Adrenal gland (tissue), 12 donors: ENCODE data around the gene ZNF664. TPM values are rescaled to one million over a fixed set of nuclear protein-coding genes. Genes with fewer than 3 reads are reported as not detected.

Source experiments
- DNase-seq, 7 donors: peaks; one replicate each; pipeline ENCODE4 v3.0.0-alpha.2; 2019 to 2020
- H3K27ac ChIP-seq, 5 donors: fragments of 200-600 bp; sonication (generic) in 4 of 5; 1 replicate in 3 of 5; 2 replicates in 2 of 5; pipeline versions ENCODE4 v1.5.1 to v1.8.0; 2016 to 2020; ENCODE audit warnings: mild to moderate bottlenecking in 1 of 5
- H3K27me3 ChIP-seq: fragments of 200-600 bp; 2 replicates; pipeline ENCODE4 v1.8.0; 2021
- H3K36me3 ChIP-seq, 2 donors: fragments of 200-600 bp; replicated peaks in 1 of 2; 1 replicate in 1 of 2; 2 replicates in 1 of 2; pipeline versions ENCODE4 v1.5.1 to v1.8.0; 2018 to 2022
- H3K4me1 ChIP-seq, 2 donors: fragments of 200-600 bp; replicated peaks in 1 of 2; 1 replicate in 1 of 2; 2 replicates in 1 of 2; pipeline versions ENCODE4 v1.5.1 to v1.8.0; 2018 to 2021
- H3K4me3 ChIP-seq, 4 donors: fragments of 200-600 bp; sonication (generic) in 3 of 4; one replicate each; pipeline ENCODE4 v1.5.1; 2016 to 2018
- H3K9me3 ChIP-seq, 3 donors: fragments of 200-600 bp; sonication (generic) in 1 of 3; replicated peaks in 1 of 3; 1 replicate in 2 of 3; 2 replicates in 1 of 3; pipeline versions ENCODE4 v1.5.1 to v1.8.0; 2016 to 2021
- CTCF ChIP-seq, 6 experiments: fragments of 450-650 bp in 4 of 6; fragments of 200-600 bp in 2 of 6; sonication (generic) in 1 of 6; IDR thresholded peaks; 1 replicate in 5 of 6; 2 replicates in 1 of 6; pipeline versions ENCODE4 v1.5.1 to v1.8.0; 2016 to 2021; ENCODE audit warnings: antibody characterized with exemption in 6 of 6, mild to moderate bottlenecking in 2 of 6, moderate library complexity in 1 of 6
- POLR2A ChIP-seq, 2 donors: fragments of 450-650 bp; IDR thresholded peaks; one replicate each; pipeline ENCODE4 v1.6.1; 2017; ENCODE audit warnings: antibody characterized with exemption in 2 of 2, mild to moderate bottlenecking in 2 of 2, moderate library complexity in 1 of 2
- WGBS, 4 donors: extraction: QIAGEN DNeasy Blood & Tissue Kit in 2 of 4; methylation state at CpG; one replicate each; pipeline versions ENCODE4 v1.1.5 to v1.1.7; 2013 to 2017; 5-methylcytosine and 5-hydroxymethylcytosine counted together
- intact Hi-C, 2 donors: fragments of 100-400 bp; cut with DNase I; formaldehyde crosslinking; loops; one replicate each; pipeline versions ENCODE4 v1.14.1 to v1.15.0; 2022 to 2023
- polyA plus RNA-seq, 3 donors: library from polyadenylated mRNA; stranded (reverse); fragments of 200-250 nt in 2 of 3; fragments of 350-450 nt in 1 of 3; fragmentation: Illumina TruSeq in 1 of 3; extraction: RNeasy Lipid Tissue Mini Kit (QIAGEN cat#74804) in 1 of 3; gene quantifications; one replicate each; pipeline ENCODE4 v1.2.3, GENCODE V29; 2013 to 2014
- total RNA-seq, 9 donors: library from RNA; depleted of rRNA in 4 of 9; stranded (reverse); fragments of >200 nt in 4 of 9; fragments of 120-200 nt in 1 of 9; fragmentation: NEBNext Ultra II Directional in 1 of 9; extraction: Animal tissue kit (Norgen Biotek cat#: 25700) in 1 of 9; gene quantifications; one replicate each; pipeline versions ENCODE4 v1.1.0 to v1.2.4, GENCODE V29; 2013 to 2023
- donor health status: healthy with polysubstance abuse.
- donor health status: Bipolar disorder and iron deficiency.
- donor health status: DM: yes; HTN: yes; CAD: no.
- donor health status: DM: no; HTN: no; CAD: no.
- donor health status: DM: no; HTN: no; CAD: no.
- donor health status: DM: yes; HTN: yes; CAD: no.

ZNF664 gene
- total and polyA plus RNA-seq, 12 donors = 19.6 to 66.9 (median 49.4) TPM

- Histone ChIP-seq H3K27me3 (no peaks in the 10 kb centered on the region), H3K9me3 (no peaks in the 10 kb centered on the region), H3K4me3 (no peak overlapping the region), H3K27ac (no peak overlapping the region), H3K4me1 (peaks cover 0 to 21% of the 10 kb centered on the region in 2 donors), H3K36me3 (peaks cover 0 to 25% of the 10 kb centered on the region in 2 donors)
- 90 to 99% (median 92%) methylated on average over 8 of the region's 8 CpGs for WGBS, 4 donors
- intact Hi-C loops = no loop called here
- TF ChIP-seq POLR2A (IDR thresholded peaks at IDR 0.05) = no peak
- no peak for DNase-seq
Observed at GRCh38 chr12:123992118-123992825, 19.3 kb downstream of the ZNF664 start.

GRCh38 chr12:123995023-123995748, 22.2 kb downstream of the ZNF664 start:
- peaks cover 0 to 7% of the 10 kb centered on the region in 2 donors for H3K36me3 ChIP-seq
- intact Hi-C loops = no loop called here
- TF ChIP-seq CTCF (IDR thresholded peaks at IDR 0.05) (no peak), POLR2A (IDR thresholded peaks at IDR 0.05) (no peak)
- DNase-seq = no peak
- no peak overlapping the region for H3K27ac ChIP-seq
- no peaks in the 10 kb centered on the region for H3K9me3 ChIP-seq
- H3K4me1 ChIP-seq = peaks cover 0 to 19% of the 10 kb centered on the region in 2 donors
- 85 to 90% (median 88%) methylated on average over 7 of the region's 7 CpGs for WGBS, 4 donors
- H3K27me3 ChIP-seq = no peaks in the 10 kb centered on the region
- H3K4me3 ChIP-seq = no peak overlapping the region

GRCh38 chr12:123996581-123996980, 23.6 kb downstream of the ZNF664 start:
- TF ChIP-seq POLR2A (IDR thresholded peaks at IDR 0.05) (no peak), CTCF (IDR thresholded peaks at IDR 0.05) (no peak)
- intact Hi-C loops = no loop called here
- no peaks in the 10 kb centered on the region for H3K27me3 ChIP-seq
- WGBS, 4 donors = 86 to 91% (median 88%) methylated on average over 6 of the region's 6 CpGs
- no peak for DNase-seq
- peaks cover 0 to 7% of the 10 kb centered on the region in 2 donors for H3K36me3 ChIP-seq
- no peaks in the 10 kb centered on the region for H3K9me3 ChIP-seq
- peaks cover 0 to 6% of the 10 kb centered on the region in 2 donors for H3K4me1 ChIP-seq
- H3K4me3 ChIP-seq = no peak overlapping the region
- no peak overlapping the region for H3K27ac ChIP-seq

GRCh38 chr12:123997033-123997822, 24.2 kb downstream of the ZNF664 start:
- peaks cover 0 to 7% of the 10 kb centered on the region in 2 donors for H3K36me3 ChIP-seq
- H3K27me3 ChIP-seq = no peaks in the 10 kb centered on the region
- no peak overlapping the region for H3K4me3 ChIP-seq
- TF ChIP-seq CTCF (IDR thresholded peaks at IDR 0.05) (no peak), POLR2A (IDR thresholded peaks at IDR 0.05) (no peak)
- H3K9me3 ChIP-seq = no peaks in the 10 kb centered on the region
- peaks cover 0 to 8% of the 10 kb centered on the region in 2 donors for H3K4me1 ChIP-seq
- 80 to 90% (median 87%) methylated on average over 6 of the region's 6 CpGs for WGBS, 4 donors
- intact Hi-C loops = no loop called here
- H3K27ac ChIP-seq = no peak overlapping the region
- DNase-seq = no peak
